Eye (tissue), 1 donor: ENCODE measurements around the gene OR9A4.
"Not testable (repeated sequence)": the region's sequence is repeated elsewhere in the genome, so short reads cannot be mapped to it uniquely, and the experiment has no call there.

ENCODE experiments used
- DNase-seq: peaks from one replicate; pipeline ENCODE4 v3.0.0-alpha.2; 2015

OR9A4 gene, protein sequence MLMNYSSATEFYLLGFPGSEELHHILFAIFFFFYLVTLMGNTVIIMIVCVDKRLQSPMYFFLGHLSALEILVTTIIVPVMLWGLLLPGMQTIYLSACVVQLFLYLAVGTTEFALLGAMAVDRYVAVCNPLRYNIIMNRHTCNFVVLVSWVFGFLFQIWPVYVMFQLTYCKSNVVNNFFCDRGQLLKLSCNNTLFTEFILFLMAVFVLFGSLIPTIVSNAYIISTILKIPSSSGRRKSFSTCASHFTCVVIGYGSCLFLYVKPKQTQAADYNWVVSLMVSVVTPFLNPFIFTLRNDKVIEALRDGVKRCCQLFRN

DNA sequence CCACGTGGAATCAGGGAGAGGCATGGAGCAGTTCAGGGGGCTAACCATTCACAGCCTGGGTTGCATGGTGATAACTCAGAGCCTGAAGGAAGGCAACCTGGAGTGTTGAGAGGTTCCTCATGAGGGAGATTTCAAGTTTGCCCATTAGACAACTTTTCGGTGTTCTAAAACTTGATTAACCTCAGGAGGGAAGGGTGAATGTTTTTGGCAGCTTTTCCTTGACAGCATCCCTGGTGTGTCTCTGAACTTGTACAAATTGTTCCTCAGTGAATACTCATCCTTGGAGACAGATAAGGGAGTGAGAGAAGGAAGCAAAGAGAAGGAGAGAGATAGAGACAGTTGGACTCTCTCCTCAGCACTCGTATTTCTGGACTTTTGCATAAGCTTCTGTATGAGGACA is at the start of gene OR9A4:
OR9A4 (plus strand) TSS at position 301 of the 400 bp plus-strand sequence. CDS start 2,477 bp downstream, outside the sequence.
- no peak for DNase-seq

DNA sequence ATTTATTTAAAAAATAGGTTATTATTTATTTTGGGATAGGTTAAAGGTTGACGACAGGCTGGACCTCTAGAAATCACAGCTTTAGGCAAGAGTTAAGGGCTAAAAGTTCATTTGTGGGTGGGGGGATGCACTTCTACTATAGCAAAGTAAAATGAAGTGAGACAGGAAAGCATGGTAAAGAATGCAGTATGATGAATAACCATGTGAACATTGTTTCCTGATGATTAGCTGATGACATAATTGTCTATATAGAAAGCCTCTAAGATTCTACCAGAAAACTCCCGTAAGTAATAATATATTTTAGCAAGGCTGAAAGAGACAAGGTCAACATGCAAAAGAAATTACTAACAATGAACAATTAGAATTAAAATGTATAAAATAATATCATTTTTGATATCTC is 49.2 kb upstream of the OR9A4 start:
- DNase-seq = no peak

DNA sequence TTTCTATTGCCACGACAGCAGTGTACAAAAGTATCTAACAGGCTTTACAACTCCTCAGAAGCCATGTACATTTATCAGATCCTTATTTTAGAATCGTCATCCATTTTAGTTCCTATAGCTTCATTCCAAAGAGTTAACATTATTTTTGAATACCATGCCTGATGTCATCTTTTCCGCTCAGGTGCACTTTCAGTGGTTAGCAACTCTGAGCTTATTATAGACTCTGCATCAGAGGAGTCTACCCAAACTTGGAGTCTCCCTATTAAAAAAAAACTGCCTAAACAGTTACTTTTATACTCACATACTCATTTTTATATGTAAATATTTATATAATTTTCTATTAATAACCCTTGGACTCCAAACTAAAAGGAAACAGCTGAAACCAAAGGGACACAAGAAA is 43.3 kb upstream of the OR9A4 start:
- no peak for DNase-seq

GRCh38 chr7:141874787-141875186 is 41.4 kb upstream of the OR9A4 start:
- no peak for DNase-seq

DNA sequence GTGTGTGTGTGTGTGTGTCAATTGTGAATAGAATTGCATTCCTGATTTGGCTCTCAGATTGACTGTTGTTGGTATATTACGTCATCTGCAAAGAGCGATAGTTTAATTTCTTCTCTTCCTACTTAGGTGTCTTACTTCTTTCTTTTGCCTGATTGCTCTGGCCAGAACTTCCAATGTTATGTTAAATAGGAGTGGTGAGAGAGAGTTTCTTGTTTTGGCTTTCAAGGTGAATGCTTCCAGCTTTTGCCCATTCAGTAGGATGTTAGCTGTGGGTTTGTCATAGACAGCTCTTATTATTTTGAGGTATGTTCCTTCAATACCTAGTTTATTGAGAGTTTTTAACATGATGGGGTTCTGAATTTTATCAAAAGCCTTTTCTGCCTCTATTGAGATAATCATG is 40.7 kb upstream of the OR9A4 start:
- no peak for DNase-seq

DNA sequence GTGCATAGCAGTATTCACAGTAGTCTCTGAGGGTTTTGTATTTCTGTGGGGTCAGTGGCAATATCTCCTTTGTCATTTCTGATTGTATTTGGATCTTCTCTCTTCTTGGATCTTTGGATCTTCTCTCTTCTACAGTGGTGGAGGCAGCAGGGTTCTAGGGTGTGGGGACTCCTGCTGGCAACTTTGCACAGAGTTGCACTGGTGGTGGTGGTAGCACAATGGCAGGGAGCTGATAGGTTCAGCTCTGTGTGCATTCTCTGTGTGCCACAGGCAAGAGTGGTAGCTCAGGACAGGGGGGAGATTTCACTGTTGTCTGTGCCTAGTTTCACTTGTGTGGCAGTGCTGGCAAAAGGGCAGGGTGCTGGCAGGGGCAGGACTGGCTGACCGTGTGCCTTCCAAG is 39.8 kb upstream of the OR9A4 start:
- DNase-seq = no peak

- no peak for DNase-seq
Measured at GRCh38 chr7:141877365-141877764, 38.8 kb upstream of the OR9A4 start.

GRCh38 chr7:141880960-141881359 is 35.2 kb upstream of the OR9A4 start:
- DNase-seq = no peak

DNA sequence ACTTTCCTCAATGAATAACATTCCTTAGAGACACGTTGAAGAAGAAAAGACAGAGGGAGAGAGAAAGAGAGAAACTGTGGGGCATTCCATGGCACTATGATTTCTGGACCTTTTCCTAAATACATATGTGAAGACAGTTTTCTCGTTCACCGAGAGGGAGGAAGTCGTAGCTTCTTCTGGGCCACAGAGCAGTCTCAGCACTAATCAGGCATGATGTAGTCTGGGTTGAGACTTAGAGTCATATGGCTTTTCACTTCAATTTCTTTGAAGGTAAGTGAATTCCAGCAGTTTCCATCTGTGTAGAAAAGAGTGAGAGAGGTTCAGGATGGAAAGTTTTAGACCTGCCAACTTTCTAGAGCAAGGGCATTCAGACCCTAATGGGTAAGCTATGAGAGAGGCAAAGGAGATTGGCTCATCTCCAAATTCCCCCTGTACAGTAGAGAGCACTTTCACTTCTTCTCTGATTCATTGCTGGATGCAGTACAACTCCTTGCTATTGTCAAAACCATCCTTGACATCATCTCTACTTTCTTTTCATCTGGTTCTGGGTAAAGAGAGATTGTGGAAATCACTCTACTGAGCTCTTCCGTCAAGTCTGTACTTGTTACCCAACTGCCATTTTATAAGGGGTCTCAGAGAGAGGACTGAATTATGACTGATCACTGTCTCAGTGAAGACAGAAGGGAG is 31.5 kb upstream of the OR9A4 start:
- DNase-seq = no peak

GRCh38 chr7:141889321-141889720 is 26.9 kb upstream of the OR9A4 start:
- no peak for DNase-seq

DNA sequence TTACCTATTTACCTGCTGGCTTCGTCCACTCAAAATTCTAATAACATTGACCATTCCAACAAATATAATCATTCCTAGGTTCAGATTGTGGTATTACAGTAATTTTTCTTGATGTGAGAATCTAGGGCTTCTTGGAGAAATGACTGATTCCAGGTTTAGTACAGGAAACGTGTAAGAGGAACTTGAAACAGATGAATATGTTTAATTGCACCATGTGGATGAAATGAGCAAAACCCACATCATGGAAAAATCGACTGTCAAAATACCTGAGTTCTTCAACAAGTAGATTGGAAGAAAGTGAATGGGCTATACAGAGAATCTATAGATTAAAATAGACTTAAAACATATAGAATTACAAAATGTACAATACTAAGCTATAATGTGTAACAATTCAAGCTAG is 24.9 kb upstream of the OR9A4 start:
- DNase-seq = no peak

DNA sequence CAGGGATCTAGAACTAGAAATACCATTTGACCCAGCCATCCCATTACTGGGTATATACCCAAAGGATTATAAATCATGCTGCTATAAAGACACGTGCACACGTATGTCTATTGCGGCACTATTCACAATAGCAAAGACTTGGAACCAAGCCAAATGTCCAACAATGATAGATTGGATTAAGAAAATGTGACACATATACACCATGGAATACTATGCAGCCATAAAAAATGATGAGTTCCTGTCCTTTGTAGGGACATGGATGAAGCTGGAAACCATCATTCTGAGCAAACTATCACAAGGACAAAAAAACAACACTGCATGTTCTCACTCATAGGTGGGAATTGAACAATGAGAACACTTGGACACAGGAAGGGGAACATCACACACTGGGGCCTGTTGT is 16.8 kb upstream of the OR9A4 start:
- not testable (repeated sequence) for DNase-seq

DNA sequence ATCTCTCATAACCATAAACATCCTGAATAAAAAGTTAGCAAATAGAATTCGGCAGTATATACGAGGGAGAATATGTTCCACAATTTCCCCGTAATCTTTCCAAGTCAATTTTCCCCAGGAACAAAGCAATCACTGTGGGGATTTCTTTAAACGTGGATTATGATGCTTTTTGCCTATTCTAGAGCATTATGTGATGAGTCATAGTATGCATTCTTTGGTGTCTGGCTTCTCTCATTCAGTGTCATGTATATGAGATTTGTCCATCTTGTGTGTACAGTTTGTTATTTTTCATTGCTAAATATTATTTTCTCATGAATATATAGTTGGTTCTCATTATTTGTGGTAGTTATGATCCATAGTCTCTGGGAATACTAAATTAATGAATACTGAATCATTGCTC is 9.9 kb upstream of the OR9A4 start:
- no peak for DNase-seq

DNA sequence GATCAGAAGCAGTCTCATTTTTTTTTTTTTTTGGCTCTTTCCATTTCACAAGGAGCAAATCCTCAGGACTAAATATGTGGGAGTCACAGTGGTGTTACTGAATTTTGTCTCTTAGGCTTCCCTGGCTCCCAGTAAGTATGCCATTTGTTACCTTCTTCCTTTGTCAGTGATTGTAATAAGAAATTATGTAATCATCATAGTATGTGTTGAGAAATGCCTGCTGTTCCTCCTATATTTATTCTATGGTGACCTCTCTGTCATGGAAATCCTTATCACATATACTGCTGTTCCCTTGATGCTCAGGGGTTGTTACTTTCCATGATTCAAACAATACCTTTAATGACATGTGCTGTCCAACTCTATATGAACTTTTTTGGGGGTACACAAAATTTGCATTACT is 4.8 kb upstream of the OR9A4 start:
- DNase-seq = no peak

DNA sequence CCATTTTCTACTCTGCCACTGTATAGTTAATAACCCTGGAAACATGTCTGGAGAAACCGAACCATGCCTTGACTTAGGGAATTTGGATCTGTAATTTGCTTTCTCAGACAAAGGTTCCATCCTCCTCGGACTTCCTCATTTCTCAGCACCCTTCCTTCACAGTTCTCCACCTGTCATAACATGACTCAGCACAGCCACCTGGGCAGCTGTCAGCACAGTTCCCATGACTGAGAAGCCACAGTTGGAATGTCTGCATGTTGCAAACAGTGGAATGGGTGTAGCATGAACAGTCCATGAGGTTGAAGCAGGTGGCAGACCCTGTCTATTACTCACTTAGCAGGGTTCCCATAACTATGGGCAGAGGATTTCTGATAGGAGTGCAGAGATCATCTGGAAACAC is 634 bp upstream of the OR9A4 start:
- DNase-seq = no peak

- no peak for DNase-seq
Measured at GRCh38 chr7:141920281-141920680, 4.1 kb downstream of the OR9A4 start.

DNA sequence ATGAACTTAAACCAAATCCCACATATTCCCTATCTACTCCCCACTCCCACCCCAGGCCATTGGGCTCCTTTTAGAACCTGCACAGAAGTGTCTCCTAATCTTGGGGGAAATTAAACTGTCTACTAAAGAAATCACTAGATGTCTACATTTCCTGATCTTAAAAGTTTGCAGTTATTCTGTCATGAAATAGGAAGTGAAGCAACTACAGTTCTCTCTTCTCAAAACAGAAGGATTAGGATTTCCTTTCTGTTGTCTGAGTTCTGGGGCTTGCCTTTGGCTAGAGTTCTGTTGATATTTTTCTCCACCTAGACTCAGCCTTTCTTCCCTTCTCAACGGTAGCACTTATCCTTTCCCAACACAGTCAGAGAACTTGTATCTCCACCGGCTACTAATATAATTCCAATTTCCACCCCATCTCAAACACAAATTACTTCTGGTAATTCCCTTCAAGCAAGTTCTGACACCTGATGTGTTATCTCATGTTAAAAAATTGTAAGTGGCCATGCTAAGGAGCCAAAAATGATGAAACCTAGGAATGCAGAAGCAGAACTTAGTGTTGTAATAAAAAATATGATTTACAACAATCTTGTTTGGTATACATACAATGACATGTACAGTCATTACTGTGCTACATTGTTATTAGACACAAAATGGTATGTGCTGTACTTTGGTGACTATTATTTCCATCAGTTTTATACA is 12.1 kb downstream of the OR9A4 start:
- no peak for DNase-seq

GRCh38 chr7:141928845-141929195 is 12.6 kb downstream of the OR9A4 start:
- no peak for DNase-seq

GRCh38 chr7:141930211-141930610 is 14.0 kb downstream of the OR9A4 start:
- DNase-seq = no peak

DNA sequence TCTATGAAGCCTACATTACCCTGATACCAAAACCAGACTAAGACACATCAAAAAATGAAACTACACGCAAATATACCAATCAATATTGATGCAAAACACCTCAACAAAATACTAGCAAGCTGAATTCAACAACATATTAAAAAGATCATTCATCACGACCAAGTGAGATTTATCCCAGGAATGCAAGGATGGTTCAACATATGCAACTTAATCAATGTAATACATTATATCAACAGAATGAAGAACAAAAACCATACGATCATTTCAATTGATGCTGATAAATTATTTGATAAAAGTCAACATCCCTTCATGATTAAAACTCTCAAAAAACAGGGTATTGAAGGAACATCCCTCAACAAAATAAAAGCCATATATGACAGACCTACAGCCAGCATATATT is 24.9 kb downstream of the OR9A4 start:
- no peak for DNase-seq

GRCh38 chr7:141943846-141944245 is 27.6 kb downstream of the OR9A4 start:
- no peak for DNase-seq

- no peak for DNase-seq
Measured at GRCh38 chr7:141944811-141945210, 28.6 kb downstream of the OR9A4 start.

- DNase-seq = no peak
Measured at GRCh38 chr7:141945356-141945755, 29.2 kb downstream of the OR9A4 start.

DNA sequence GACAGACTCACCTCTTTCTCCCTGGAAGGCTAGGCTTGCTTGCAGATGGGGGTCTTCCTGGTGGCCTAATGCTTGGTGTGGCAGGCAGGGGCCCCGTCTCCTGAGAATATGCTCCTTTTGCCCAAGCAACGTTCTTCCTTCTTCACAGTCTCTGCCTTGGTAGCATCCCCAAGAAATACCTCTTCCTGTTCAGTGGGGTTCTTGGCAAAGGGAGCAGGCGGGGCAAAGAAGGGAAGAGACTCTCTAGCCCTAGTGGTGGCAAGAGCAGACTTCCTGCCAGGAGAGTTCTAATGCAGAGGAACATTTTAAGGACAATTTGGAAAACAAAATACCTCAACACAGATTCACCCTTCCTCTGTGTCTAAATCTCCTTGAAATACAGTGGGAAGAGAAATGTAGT is 30.6 kb downstream of the OR9A4 start, which contains the start of gene CLEC5A:
CLEC5A (minus strand) TSS at position 179 of the 400 bp plus-strand sequence. CDS start 682 bp downstream, outside the sequence.
- no peak for DNase-seq
